Hindlimb muscle (tissue), 1 donor: ENCODE measurements around the gene FABP1. TPM values are rescaled to one million over a fixed set of nuclear protein-coding genes. Genes with fewer than 3 reads are reported as not detected.

Source experiments
- DNase-seq: peaks from one replicate; pipeline ENCODE4 v3.0.0-alpha.2; 2013
- polyA plus RNA-seq: library from polyadenylated mRNA; unstranded; fragments of 120-200 nt; gene quantifications from one replicate; pipeline ENCODE4 v1.2.1, GENCODE V29; 2013; ENCODE audit not compliant: insufficient read length

FABP1 gene
- polyA plus RNA-seq, 1 donor = 0.53 TPM

DNA sequence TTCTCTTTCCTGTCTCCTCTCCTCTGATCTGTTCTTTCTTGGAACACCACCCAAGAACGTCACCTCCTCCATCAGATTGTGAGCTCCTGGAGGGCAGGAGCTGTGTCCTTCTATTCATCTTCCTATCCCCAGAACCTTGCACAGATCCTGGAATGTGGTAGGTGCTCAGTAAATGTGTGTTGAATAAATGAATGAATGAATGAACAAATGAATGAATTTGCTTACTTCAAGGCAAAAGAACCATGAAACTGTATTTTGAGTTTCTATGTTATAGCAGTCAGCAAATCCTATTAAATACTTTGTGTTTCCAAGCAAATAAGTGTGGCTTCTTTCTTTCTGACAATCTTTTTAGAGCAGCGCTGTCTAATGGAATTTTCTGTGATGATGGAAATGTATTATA lies 14.8 kb downstream of the FABP1 start:
- DNase-seq = no peak

- DNase-seq = no peak
Observed at GRCh38 chr2:88110830-88111229, 17.0 kb downstream of the FABP1 start.

GRCh38 chr2:88108796-88109195 lies 19.1 kb downstream of the FABP1 start:
- DNase-seq = no peak

- peak; percentile 22 for DNase-seq
Observed at GRCh38 chr2:88100489-88100858, 27.4 kb downstream of the FABP1 start.

- DNase-seq = no peak
Observed at GRCh38 chr2:88099798-88100488, 27.9 kb downstream of the FABP1 start.

DNA sequence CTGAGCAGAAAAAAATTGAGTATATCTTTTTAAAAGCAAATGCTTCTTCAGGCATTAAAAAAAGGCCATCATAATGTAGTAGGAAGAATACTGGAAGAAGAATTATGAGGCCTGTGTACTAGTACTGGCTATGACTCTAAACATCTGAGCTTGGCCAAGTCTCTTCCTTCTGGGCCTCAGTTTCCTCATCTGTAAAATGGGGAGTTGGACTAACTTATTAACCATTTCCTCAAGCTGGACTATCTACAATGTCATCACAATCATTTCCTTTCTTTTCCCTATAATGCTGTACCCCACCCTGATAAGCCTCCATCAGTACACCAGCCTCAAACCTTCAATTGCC lies 29.3 kb downstream of the FABP1 start:
- DNase-seq = no peak

DNA sequence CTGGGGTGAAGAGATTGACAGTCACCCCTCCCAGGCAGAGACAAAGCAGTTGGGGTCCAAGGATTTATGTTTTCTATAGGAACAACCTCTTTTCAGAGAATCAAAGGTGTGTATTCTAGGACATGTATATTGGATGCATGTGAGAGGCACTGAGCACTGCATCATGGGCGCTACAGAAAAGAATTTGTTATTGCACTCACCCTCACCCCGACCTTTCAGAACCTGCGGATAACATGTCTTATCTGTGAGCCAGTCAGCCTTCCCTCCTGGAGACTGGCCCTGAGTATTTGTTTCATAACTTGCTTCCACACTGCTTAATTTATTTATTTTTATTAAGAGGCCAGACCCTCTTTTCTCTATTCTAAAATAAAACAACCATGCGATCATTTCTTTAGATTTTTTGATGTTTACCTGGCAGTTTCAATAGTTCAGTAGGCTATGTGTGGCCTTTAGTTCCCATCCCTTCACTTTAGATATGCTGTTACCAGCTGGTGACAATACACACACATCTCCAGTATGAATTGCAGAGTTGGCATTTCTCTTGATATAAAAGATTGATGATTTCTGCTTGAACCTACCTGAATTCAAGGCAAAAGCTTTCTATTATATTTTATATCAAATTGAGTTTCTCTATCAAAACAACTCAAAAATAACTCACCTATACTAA lies 29.8 kb downstream of the FABP1 start:
- DNase-seq = no peak

GRCh38 chr2:88097192-88097591 lies 30.7 kb downstream of the FABP1 start:
- DNase-seq = no peak

DNA sequence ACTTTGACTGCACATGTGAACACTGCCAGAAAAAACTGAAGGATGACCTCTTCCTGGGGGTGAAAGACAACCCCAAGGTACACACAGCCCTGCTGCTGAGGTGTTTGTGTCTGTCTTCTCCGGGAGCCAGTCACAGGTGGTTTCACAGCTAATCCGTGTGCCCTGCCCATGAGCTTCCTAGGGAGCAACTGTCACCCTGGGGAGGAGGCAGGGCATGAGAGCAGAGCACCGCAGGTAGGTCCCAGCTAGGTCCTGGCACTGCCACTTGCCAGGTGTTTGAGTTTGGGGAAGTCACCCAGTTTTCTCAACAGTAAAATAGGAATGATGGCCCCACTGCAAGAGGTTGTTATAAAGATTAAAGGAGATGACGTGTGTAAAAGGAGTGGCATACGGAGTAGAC lies 31.2 kb downstream of the FABP1 start:
- no peak for DNase-seq

GRCh38 chr2:88095022-88095421 lies 32.8 kb downstream of the FABP1 start:
- DNase-seq = no peak

DNA sequence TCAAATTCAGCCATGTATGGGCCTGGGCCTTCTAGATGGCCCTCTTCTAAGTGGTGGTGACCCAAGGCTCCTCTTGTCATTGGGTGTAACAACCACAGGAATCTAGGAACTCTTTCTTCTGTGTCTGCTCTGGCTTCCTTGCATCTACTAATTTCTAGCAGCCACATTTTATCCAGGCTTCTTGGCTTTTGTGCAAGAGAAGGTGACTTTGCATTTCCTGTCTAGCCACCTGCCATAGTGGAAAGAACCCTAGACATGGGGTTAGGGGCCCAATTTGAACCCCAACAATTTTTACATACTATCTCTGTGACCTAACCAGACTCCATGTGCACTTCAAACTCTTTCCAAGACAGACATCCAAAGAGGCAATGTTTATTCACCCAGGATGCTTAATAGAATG lies 35.1 kb downstream of the FABP1 start:
- DNase-seq = no peak

- no peak for DNase-seq
Observed at GRCh38 chr2:88091943-88092342, 35.9 kb downstream of the FABP1 start.

- DNase-seq = no peak
Observed at GRCh38 chr2:88090446-88091283, 37.2 kb downstream of the FABP1 start.

DNA sequence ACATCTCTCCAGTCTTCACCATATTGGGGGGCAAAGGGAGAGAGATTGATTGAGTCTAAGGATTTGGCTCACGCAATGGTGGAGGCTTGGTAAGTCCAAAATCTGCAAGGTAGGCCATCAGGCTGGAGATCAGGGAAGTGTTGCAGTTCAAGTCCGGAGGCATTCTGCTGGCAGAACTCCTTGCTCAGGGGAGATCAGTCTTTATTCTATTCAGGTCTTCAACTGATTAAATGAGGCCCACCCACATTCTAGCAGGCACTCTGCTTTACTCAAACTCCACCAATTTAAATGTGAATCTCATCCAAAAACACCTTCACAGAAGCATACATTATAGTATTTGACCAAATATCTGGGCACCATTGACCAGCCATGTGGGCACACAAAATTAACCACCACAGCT lies 38.9 kb downstream of the FABP1 start:
- DNase-seq = no peak

DNA sequence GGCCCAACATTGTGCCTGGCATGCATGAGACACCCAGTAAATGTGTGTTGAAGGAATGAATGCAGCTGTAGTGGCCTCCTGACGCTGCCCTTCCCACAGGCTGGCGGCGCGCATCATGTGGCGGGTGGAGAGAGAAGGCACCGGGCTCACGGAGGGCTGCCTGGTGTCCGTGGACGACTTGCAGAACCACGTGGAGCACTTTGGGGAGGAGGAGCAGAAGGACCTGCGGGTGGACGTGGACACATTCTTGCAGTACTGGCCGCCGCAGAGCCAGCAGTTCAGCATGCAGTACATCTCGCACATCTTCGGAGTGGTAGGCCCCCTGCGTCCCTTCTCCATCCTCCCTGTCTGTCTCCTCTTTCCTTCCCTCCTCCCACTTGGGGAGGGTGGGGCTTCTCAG lies 40.1 kb downstream of the FABP1 start:
- no peak for DNase-seq

DNA sequence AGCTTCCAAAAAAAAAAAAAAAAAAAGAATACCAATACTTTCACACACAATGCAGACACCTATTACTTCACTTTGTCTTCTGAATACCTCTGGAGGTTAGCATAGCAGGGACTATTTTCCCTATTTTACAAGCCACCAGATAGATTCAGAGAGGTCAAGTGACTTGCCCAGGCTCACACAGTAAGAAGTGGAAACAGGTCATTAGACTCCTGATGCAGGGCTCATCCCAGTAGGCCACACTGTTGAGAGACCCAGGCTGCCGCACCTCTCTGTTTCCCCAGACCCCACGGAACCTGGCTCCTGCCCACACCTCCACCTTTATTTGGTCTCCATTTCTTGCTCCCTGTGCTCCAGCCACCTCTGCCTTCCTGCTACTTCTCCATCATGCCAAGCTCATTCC lies 40.8 kb downstream of the FABP1 start:
- no peak for DNase-seq

DNA sequence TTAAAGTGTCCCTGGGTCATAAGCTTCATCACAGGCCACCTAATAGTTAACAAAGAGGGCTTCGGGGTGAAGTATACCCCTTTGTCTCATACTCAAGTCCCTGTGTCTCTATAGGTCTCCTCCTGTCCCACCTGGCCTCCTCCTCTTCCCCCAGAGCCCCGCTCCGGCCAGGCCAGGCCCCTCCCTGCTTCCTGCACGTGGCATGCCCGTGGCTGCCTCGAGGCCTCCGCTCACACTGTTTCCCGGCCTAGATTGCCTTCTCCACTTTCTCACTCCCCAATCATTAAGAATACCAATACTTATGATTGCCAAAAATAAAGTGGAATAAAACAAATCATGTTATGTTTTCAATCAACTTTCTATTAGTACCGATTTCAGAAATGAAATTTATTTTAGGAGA lies 41.5 kb downstream of the FABP1 start:
- DNase-seq = no peak

GRCh38 chr2:88085602-88086001 lies 42.3 kb downstream of the FABP1 start:
- DNase-seq = no peak

GRCh38 chr2:88085099-88085498 lies 42.8 kb downstream of the FABP1 start:
- no peak for DNase-seq

DNA sequence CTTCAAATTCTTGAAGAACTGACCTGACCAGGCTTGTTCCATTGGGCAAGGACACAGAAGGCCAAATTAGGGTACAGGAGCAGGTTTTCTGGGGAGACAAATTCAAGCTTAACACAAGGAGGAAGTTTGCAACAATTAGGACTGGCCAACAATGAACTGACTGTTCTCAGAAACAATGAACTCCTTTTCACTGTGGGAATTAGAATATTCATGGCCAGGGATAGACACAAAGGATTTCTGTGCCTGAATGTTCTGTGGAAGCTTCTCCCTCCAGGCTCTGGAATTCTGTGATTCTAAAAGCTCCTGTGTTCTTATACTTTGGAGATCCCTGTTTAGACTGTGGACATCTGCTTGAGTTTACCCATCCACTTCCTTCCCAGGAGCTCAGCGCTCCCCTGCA lies 45.1 kb downstream of the FABP1 start:
- DNase-seq = no peak

- no peak for DNase-seq
Observed at GRCh38 chr2:88081924-88082608, 45.8 kb downstream of the FABP1 start.

DNA sequence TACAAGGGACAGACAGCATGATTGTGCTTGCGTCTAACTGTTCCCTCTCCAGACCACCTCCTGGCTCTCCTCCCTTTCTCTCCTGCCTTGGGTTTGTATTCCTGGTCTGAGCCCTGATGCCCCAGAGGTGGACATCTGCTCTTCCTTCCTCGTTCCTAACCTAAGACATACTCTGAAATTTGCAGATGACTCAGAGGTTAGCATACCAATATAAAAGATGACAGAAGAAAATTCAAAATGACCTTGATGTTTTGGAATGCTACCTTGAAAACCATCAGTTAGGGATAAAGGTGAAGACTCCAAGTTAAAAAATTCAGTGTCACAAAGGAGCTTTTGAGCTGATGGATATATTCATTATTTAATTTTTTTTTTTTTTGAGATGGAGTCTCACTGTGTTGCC lies 47.3 kb downstream of the FABP1 start:
- DNase-seq = no peak

DNA sequence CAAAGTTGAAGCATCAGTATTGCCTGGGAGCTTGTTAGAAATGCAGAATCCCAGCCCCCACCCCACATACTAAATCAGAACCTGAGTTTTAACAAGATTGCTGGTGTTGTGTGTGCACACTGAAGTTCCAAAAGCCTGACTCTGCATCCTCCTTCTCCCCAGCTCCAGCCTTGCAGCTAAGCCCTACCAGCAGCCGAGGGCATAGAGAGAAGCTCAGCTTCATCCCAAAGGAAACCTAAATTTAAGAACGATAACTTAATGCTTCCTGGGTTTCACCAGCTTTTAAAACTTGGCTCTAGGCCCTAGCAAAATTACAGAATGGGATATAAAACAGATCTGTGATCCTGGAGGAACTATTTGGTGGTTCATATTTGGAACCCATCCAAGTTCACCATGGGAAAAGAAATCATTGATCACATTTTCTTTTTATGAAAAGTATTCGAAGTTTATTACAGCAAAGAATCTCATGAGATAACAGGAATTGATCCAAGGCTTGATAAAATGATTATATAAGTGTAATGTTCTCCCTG lies 49.2 kb downstream of the FABP1 start:
- no peak for DNase-seq
